HEK293 (cell line): ENCODE data around the gene EFNA2.

Experiments used
- CTCF ChIP-seq: fragments of 450-650 bp; formaldehyde crosslinking; IDR thresholded peaks from 2 replicates; pipeline ENCODE4 v1.5.1; 2016; ENCODE audit warnings: missing biosample characterization, missing genetic modification characterization
- MEIS1 ChIP-seq: sonication (generic); formaldehyde crosslinking; IDR thresholded peaks from 2 replicates; pipeline ENCODE4 v1.8.1; 2022; ENCODE audit warnings: missing genetic modification reagents, mild to moderate bottlenecking, borderline replicate concordance
- PBX3 ChIP-seq: sonication (generic); formaldehyde crosslinking; IDR thresholded peaks from 2 replicates; pipeline ENCODE4 v1.8.1; 2022; ENCODE audit warnings: mild to moderate bottlenecking, moderate library complexity, missing genetic modification reagents
- ZNF280D ChIP-seq: fragments of 450-650 bp; formaldehyde crosslinking; IDR thresholded peaks from 2 replicates; pipeline ENCODE4 v1.5.1; 2016; ENCODE audit warnings: missing biosample characterization, missing genetic modification characterization
- ZNF302 ChIP-seq: fragments of 450-650 bp; formaldehyde crosslinking; IDR thresholded peaks from 2 replicates; pipeline ENCODE4 v1.5.1; 2016; ENCODE audit warnings: missing biosample characterization, missing genetic modification characterization, low read depth
- ZNF561 ChIP-seq: fragments of 450-650 bp; IDR thresholded peaks from 2 replicates; pipeline ENCODE4 v1.5.1; 2018; ENCODE audit warnings: missing biosample characterization, missing genetic modification characterization, borderline replicate concordance
- ZNF670 ChIP-seq: fragments of 450-650 bp; formaldehyde crosslinking; IDR thresholded peaks from 2 replicates; pipeline ENCODE4 v1.5.1; 2016; ENCODE audit warnings: missing biosample characterization, missing genetic modification characterization, low read depth

GRCh38 chr19:1287354-1288225 lies 1.9 kb downstream of the EFNA2 start:
- TF ChIP-seq ZNF280D (tag by site-specific recombination) (no peak), CTCF (tag by site-specific recombination) (no peak), MEIS1 (CRISPR knock-in tag) (no peak), ZNF561 (tag by site-specific recombination) (no peak), PBX3 (CRISPR knock-in tag) (no peak), ZNF670 (tag by site-specific recombination) (no peak), ZNF302 (no peak)
